Measurements from ENCODE around the gene ZSWIM1. TPM values are rescaled to one million over a fixed set of nuclear protein-coding genes. Genes with fewer than 3 reads are reported as not detected.

The ZSWIM1 gene
- total and polyA plus RNA-seq, 2 of the 13 experiments (the other 11 are each of a cell fraction or from before 2014, with no cell fraction given), result 9.5 to 11.7 TPM

GRCh38 chr20:45833030-45833882 lies 47.8 kb upstream of the ZSWIM1 start, which contains the start of gene SNX21 (continued):
- TF ChIP-seq CSRNP1 (CRISPR knock-in tag; IDR thresholded peaks at IDR 0.05) (0 out of 2 replicates have a peak, but pooled peaks have one; percentile 41), ZSCAN12 (CRISPR knock-in tag; IDR thresholded peaks at IDR 0.05) (0 out of 2 replicates have a peak, but pooled peaks have one; percentile 13), MED13 (CRISPR knock-in tag; IDR thresholded peaks at IDR 0.05) (no peak), TBX3 (IDR thresholded peaks at IDR 0.05; ENCODE audit: borderline replicate concordance) (peak; percentile 12; the same call in 1 of the 2 replicates), ZNF790 (CRISPR knock-in tag; IDR thresholded peaks at IDR 0.05; ENCODE audit: borderline replicate concordance) (peak; percentile 4; the same call in 1 of the 2 replicates), MLXIP (CRISPR knock-in tag; IDR thresholded peaks at IDR 0.05; ENCODE audit: borderline replicate concordance) (peak; percentile 18; the same call in 1 of the 2 replicates), ZBTB26 (CRISPR knock-in tag; IDR thresholded peaks at IDR 0.05; ENCODE audit: borderline replicate concordance) (peak; percentile 5; the same call in 1 of the 2 replicates), JARID2 (CRISPR knock-in tag; IDR thresholded peaks at IDR 0.05; ENCODE audit: insufficient replicate concordance) (no peak), NR1H2 (CRISPR knock-in tag; IDR thresholded peaks at IDR 0.05; ENCODE audit: borderline replicate concordance, low read depth) (no peak), ONECUT2 (CRISPR knock-in tag; IDR thresholded peaks at IDR 0.05) (no peak; the same call in 1 of the 2 replicates), TCF7 (IDR thresholded peaks at IDR 0.05; ENCODE audit: low read depth) (no peak), KLF6 (CRISPR knock-in tag; IDR thresholded peaks at IDR 0.05) (peak; percentile 64; the same call in 1 of the 2 replicates), KDM6A (CRISPR knock-in tag; IDR thresholded peaks at IDR 0.05; ENCODE audit: low read depth) (no peak), EP300 (IDR thresholded peaks at IDR 0.05; ENCODE audit: low read depth in 2 of 2, low read length in 2 of 2) (no peak; a peak in 1 of 4 replicates), EP300 (CRISPR knock-in tag; IDR thresholded peaks at IDR 0.05; ENCODE audit: borderline replicate concordance) (no peak), NRL (CRISPR knock-in tag; IDR thresholded peaks at IDR 0.05; ENCODE audit: borderline replicate concordance) (no peak), HNRNPL (IDR thresholded peaks at IDR 0.05; ENCODE audit: low read depth, low read length) (no peak), YY1 (IDR thresholded peaks at IDR 0.05; ENCODE audit: insufficient read depth, insufficient replicate concordance, low read depth, low read length) (peak; percentile 81), ZNF841 (CRISPR knock-in tag; IDR thresholded peaks at IDR 0.05; ENCODE audit: borderline replicate concordance) (no peak)
- TF ChIP-seq, protein P1, sequence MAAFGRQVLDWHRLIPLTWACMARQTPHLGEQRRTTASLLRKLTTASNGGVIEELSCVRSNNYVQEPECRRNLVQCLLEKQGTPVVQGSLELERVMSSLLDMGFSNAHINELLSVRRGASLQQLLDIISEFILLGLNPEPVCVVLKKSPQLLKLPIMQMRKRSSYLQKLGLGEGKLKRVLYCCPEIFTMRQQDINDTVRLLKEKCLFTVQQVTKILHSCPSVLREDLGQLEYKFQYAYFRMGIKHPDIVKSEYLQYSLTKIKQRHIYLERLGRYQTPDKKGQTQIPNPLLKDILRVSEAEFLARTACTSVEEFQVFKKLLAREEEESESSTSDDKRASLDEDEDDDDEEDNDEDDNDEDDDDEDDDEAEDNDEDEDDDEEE (CRISPR knock-in tag; IDR thresholded peaks at IDR 0.05), result no peak; the same call in 1 of the 2 replicates
- TF ChIP-seq, protein P2, sequence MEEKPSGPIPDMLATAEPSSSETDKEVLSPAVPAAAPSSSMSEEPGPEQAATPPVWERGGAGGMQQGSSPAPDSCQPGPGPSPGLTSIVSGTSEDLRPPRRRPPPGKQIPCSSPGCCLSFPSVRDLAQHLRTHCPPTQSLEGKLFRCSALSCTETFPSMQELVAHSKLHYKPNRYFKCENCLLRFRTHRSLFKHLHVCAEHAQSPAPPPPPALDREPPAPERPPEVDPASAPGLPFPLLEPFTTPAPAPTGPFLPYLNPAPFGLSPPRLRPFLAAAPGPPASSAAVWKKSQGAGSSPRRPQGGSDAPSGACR (CRISPR knock-in tag; IDR thresholded peaks at IDR 0.05), result peak; percentile 70
